Osteoblast (primary cell): ENCODE measurements around the gene PARN. TPM values are rescaled to one million over a fixed set of nuclear protein-coding genes. Genes with fewer than 3 reads are reported as not detected.
A peak's percentile ranks its signal among the peaks of the same experiment; 100 is the strongest.

Experiments used
- DNase-seq: peaks from one replicate; pipeline ENCODE4 v3.0.0; 2011; ENCODE audit warnings: low spot score, mixed read lengths; ENCODE audit not compliant: insufficient read length; ENCODE audit errors: missing footprints
- H2AFZ ChIP-seq: 2 replicates; pipeline ENCODE4 v1.6.0; 2011; ENCODE audit warnings: mild to moderate bottlenecking, low read length
- H3K27ac ChIP-seq: 2 replicates; pipeline ENCODE4 v1.5.1; 2011; ENCODE audit warnings: mild to moderate bottlenecking, low read depth, low read length, moderate library complexity
- H3K27me3 ChIP-seq: 2 replicates; pipeline ENCODE4 v1.6.0; 2012; ENCODE audit warnings: mild to moderate bottlenecking, control low read depth, inconsistent platforms, low read length, moderate library complexity; ENCODE audit not compliant: insufficient read depth
- H3K36me3 ChIP-seq: 2 replicates; pipeline ENCODE4 v1.5.1; 2011; ENCODE audit warnings: mild to moderate bottlenecking, low read length, control low read depth, moderate library complexity; ENCODE audit not compliant: insufficient read depth
- H3K4me1 ChIP-seq: 2 replicates; pipeline ENCODE4 v1.5.1; 2011; ENCODE audit warnings: mild to moderate bottlenecking, low read length, control low read depth, moderate library complexity; ENCODE audit not compliant: insufficient read depth
- H3K4me2 ChIP-seq: 2 replicates; pipeline ENCODE4 v1.6.0; 2011; ENCODE audit warnings: mild to moderate bottlenecking, low read length; ENCODE audit not compliant: insufficient read depth
- H3K4me3 ChIP-seq: fragments of 200-600 bp; sonication (generic); 3 replicates; pipeline ENCODE4 v1.5.1; 2012; ENCODE audit warnings: mild to moderate bottlenecking, low read length, inconsistent platforms; ENCODE audit not compliant: insufficient read depth
- H3K79me2 ChIP-seq: 2 replicates; pipeline ENCODE4 v1.6.0; 2012; ENCODE audit warnings: mild to moderate bottlenecking, low read length, control low read depth, inconsistent platforms; ENCODE audit not compliant: insufficient read depth
- H3K9me3 ChIP-seq: 2 replicates; pipeline ENCODE4 v1.5.1; 2011; ENCODE audit warnings: low read depth, low read length, control low read depth
- H4K20me1 ChIP-seq: 2 replicates; pipeline ENCODE4 v1.6.0; 2012; ENCODE audit warnings: mild to moderate bottlenecking, low read length, control low read depth; ENCODE audit not compliant: insufficient read depth
- CTCF ChIP-seq: IDR thresholded peaks from 2 replicates; pipeline ENCODE4 v1.5.1; 2011; ENCODE audit warnings: mild to moderate bottlenecking, low read depth, low read length, moderate library complexity; ENCODE audit errors: extremely low read depth
- total RNA-seq: library from RNA; depleted of rRNA; stranded (reverse); fragments of >200 nt; gene quantifications from 2 replicates; pipeline ENCODE4 v1.2.3, GENCODE V29; 2012

Gene PARN
- total RNA-seq, 1 donor = 40.9 TPM

GRCh38 chr16:14520753-14521152 is 109.3 kb downstream of the PARN start:
- Histone ChIP-seq H3K4me2 (no peak overlapping the region), H4K20me1 (no peaks in the 10 kb centered on the region), H2AFZ (no peak overlapping the region), H3K27ac (no peak overlapping the region), H3K4me3 (no peak overlapping the region), H3K4me1 (no peaks in the 10 kb centered on the region), H3K36me3 (no peaks in the 10 kb centered on the region), H3K79me2 (no peaks in the 10 kb centered on the region), H3K9me3 (no peaks in the 10 kb centered on the region), H3K27me3 (no peaks in the 10 kb centered on the region)
- DNase-seq = no peak
- no peak for TF ChIP-seq CTCF

GRCh38 chr16:14514967-14515366 is 115.1 kb downstream of the PARN start:
- H4K20me1 ChIP-seq = no peaks in the 10 kb centered on the region
- no peaks in the 10 kb centered on the region for H3K79me2 ChIP-seq
- DNase-seq = no peak
- no peak overlapping the region for H2AFZ ChIP-seq
- H3K4me2 ChIP-seq = no peak overlapping the region
- H3K36me3 ChIP-seq = no peaks in the 10 kb centered on the region
- H3K4me1 ChIP-seq = peaks cover 19% of the 10 kb centered on the region
- no peaks in the 10 kb centered on the region for H3K9me3 ChIP-seq
- no peak for TF ChIP-seq CTCF
- H3K4me3 ChIP-seq = no peak overlapping the region
- no peaks in the 10 kb centered on the region for H3K27me3 ChIP-seq
- H3K27ac ChIP-seq = no peak overlapping the region

- Histone ChIP-seq H3K4me1 (peaks cover 31% of the 10 kb centered on the region), H2AFZ (no peak overlapping the region), H3K4me3 (no peak overlapping the region), H3K9me3 (no peaks in the 10 kb centered on the region), H3K27ac (no peak overlapping the region), H4K20me1 (no peaks in the 10 kb centered on the region), H3K27me3 (no peaks in the 10 kb centered on the region), H3K4me2 (no peak overlapping the region), H3K36me3 (no peaks in the 10 kb centered on the region), H3K79me2 (no peaks in the 10 kb centered on the region)
- no peak for DNase-seq
- TF ChIP-seq CTCF = no peak
Observed at GRCh38 chr16:14513389-14514107, 116.5 kb downstream of the PARN start.

GRCh38 chr16:14511800-14512135 is 118.3 kb downstream of the PARN start:
- no peak for DNase-seq
- H3K4me3 ChIP-seq = no peak overlapping the region
- TF ChIP-seq CTCF = no peak
- H3K9me3 ChIP-seq = no peaks in the 10 kb centered on the region
- H3K27me3 ChIP-seq = no peaks in the 10 kb centered on the region
- peak overlapping the region; percentile 40 for H3K4me2 ChIP-seq
- H2AFZ ChIP-seq = no peak overlapping the region
- H3K27ac ChIP-seq = peak overlapping the region; percentile 75
- H3K79me2 ChIP-seq = no peaks in the 10 kb centered on the region
- no peaks in the 10 kb centered on the region for H3K36me3 ChIP-seq
- no peaks in the 10 kb centered on the region for H4K20me1 ChIP-seq
- H3K4me1 ChIP-seq = peaks cover 31% of the 10 kb centered on the region
